A549 (cell line): ENCODE measurements around the gene CASK. TPM values are rescaled to one million over a fixed set of nuclear protein-coding genes. Genes with fewer than 3 reads are reported as not detected.
A peak's percentile ranks its signal among the peaks of the same experiment; 100 is the strongest.

Source experiments
- ATAC-seq, 2 experiments: fragments of 200-7000 bp in 1 of 2; fragments of >200 bp in 1 of 2; cut with Nextera tagmentation in 1 of 2; cut with Tn5 transposase in 1 of 2; 3 replicates each; pipeline versions ENCODE4 v1.8.0 to v1.9.1; 2018 to 2020; ENCODE audit warnings: mild to moderate bottlenecking in 1 of 2, moderate library complexity in 1 of 2
- CTCF ChIA-PET: fragments of 300-600 bp; sonication (Branson Sonifier 250); formaldehyde crosslinking; extraction: SDS; loops from one replicate; lab custom pipeline; 2021; ENCODE audit warnings: antibody characterized with exemption, inconsistent platforms; lab: Yijun Ruan, JAX
- POLR2A ChIA-PET: fragments of 350-600 bp; formaldehyde crosslinking; extraction: SDS; loops from one replicate; lab custom pipeline; 2021; ENCODE audit warnings: antibody characterized with exemption, inconsistent platforms; lab: Yijun Ruan, JAX
- DNase-seq, 2 experiments: peaks; one replicate each; pipeline versions ENCODE4 v3.0.0 to v3.0.0-alpha.2; 2011 to 2016; ENCODE audit warnings: low read depth in 1 of 2, low spot score in 1 of 2
- FAIRE-seq: peaks from 2 replicates; lab custom pipeline; 2011; peaks lifted over from hg19 to GRCh38; lab: Jason Lieb, UNC
- H3K27ac ChIP-seq, 2 experiments: fragments of >200 bp; sonication (Bioruptor Twin); formaldehyde crosslinking; 3 replicates each; pipeline ENCODE4 v1.5.1; 2016 to 2017
- H3K4me1 ChIP-seq: fragments of >200 bp; sonication (Bioruptor Twin); formaldehyde crosslinking; 3 replicates; pipeline ENCODE4 v1.6.1; 2016
- H3K4me2 ChIP-seq: fragments of >200 bp; sonication (Bioruptor Twin); formaldehyde crosslinking; 3 replicates; pipeline ENCODE4 v1.6.1; 2016
- H3K4me3 ChIP-seq: fragments of >200 bp; sonication (Bioruptor Twin); formaldehyde crosslinking; 3 replicates; pipeline ENCODE4 v1.5.1; 2016
- H3K9me3 ChIP-seq: fragments of >200 bp; sonication (Bioruptor Twin); formaldehyde crosslinking; 3 replicates; pipeline ENCODE4 v1.6.1; 2016
- CEBPB ChIP-seq, 2 experiments: fragments of >200 bp in 1 of 2; sonication (Bioruptor Twin) in 1 of 2; formaldehyde crosslinking in 1 of 2; IDR thresholded peaks; 2 replicates each; pipeline ENCODE4 v1.6.1; 2012 to 2016
- E2F6 ChIP-seq: IDR thresholded peaks from 2 replicates; pipeline ENCODE4 v1.6.1; 2012; ENCODE audit warnings: low read depth, borderline replicate concordance
- ELK1 ChIP-seq: fragments of 150-350 bp; IDR thresholded peaks from 2 replicates; pipeline ENCODE4 v1.6.1; 2014; ENCODE audit warnings: low read depth, mild to moderate bottlenecking, low read length
- ESRRA ChIP-seq: fragments of 150-350 bp; IDR thresholded peaks from 2 replicates; pipeline ENCODE4 v1.6.1; 2014; ENCODE audit warnings: mild to moderate bottlenecking, low read length, borderline replicate concordance
- FOSL2 ChIP-seq, 2 experiments: fragments of 450-650 bp in 1 of 2; fragments of >200 bp in 1 of 2; sonication (Bioruptor Twin) in 1 of 2; formaldehyde crosslinking; IDR thresholded peaks; 2 replicates each; pipeline versions ENCODE4 v1.5.0 to v1.6.1; 2016 to 2020; ENCODE audit warnings: mild to moderate bottlenecking in 1 of 2, moderate library complexity in 1 of 2
- GATA3 ChIP-seq: IDR thresholded peaks from 2 replicates; pipeline ENCODE4 v1.6.1; 2012; ENCODE audit warnings: borderline replicate concordance
- HDAC2 ChIP-seq: fragments of 200-600 bp; sonication (generic); IDR thresholded peaks from 2 replicates; pipeline ENCODE4 v1.6.1; 2016
- HEYL ChIP-seq: fragments of 250-450 bp; sonication (Bioruptor Pico); IDR thresholded peaks from 2 replicates; pipeline ENCODE4 v1.8.0; 2021; ENCODE audit warnings: mild to moderate bottlenecking, moderate library complexity
- HMGXB4 ChIP-seq: fragments of 250-450 bp; sonication (Bioruptor Pico); IDR thresholded peaks from 2 replicates; pipeline ENCODE4 v1.5.0; 2021; ENCODE audit warnings: mild to moderate bottlenecking, moderate library complexity, borderline replicate concordance
- HOXA7 ChIP-seq: fragments of 250-450 bp; sonication (Bioruptor Pico); IDR thresholded peaks from 2 replicates; pipeline ENCODE4 v1.5.0; 2020; ENCODE audit warnings: mild to moderate bottlenecking, moderate library complexity
- HOXB5 ChIP-seq: fragments of 250-450 bp; sonication (Bioruptor Pico); IDR thresholded peaks from 2 replicates; pipeline ENCODE4 v1.5.0; 2020; ENCODE audit warnings: mild to moderate bottlenecking, moderate library complexity
- KDM1A ChIP-seq: fragments of 200-600 bp; sonication (generic); IDR thresholded peaks from 2 replicates; pipeline ENCODE4 v1.6.1; 2016; ENCODE audit warnings: low read depth, mild to moderate bottlenecking
- KDM5A ChIP-seq: fragments of 200-600 bp; sonication (generic); IDR thresholded peaks from 2 replicates; pipeline ENCODE4 v1.6.1; 2016; ENCODE audit warnings: antibody characterized with exemption, mild to moderate bottlenecking
- MAFK ChIP-seq: fragments of 450-650 bp; IDR thresholded peaks from 2 replicates; pipeline ENCODE4 v1.6.1; 2014; ENCODE audit not compliant: partially characterized antibody
- MAX ChIP-seq: IDR thresholded peaks from 2 replicates; pipeline ENCODE4 v1.6.1; 2012
- MYC ChIP-seq: IDR thresholded peaks from 2 replicates; pipeline ENCODE4 v1.6.1; 2012; ENCODE audit warnings: mild to moderate bottlenecking, inconsistent platforms, low read length, improper control_type of control experiment, borderline replicate concordance
- RAD21 ChIP-seq, 2 experiments: fragments of >200 bp in 1 of 2; sonication (Bioruptor Twin) in 1 of 2; formaldehyde crosslinking in 1 of 2; IDR thresholded peaks in 1 of 2; conservative IDR thresholded peaks in 1 of 2; 2 replicates in 1 of 2; 3 replicates in 1 of 2; pipeline ENCODE4 v1.6.1; 2012 to 2018; ENCODE audit warnings: inconsistent platforms in 1 of 2
- REST ChIP-seq: fragments of 200-600 bp; sonication (generic); IDR thresholded peaks from 2 replicates; pipeline ENCODE4 v1.6.1; 2016; ENCODE audit warnings: antibody characterized with exemption, mild to moderate bottlenecking, moderate library complexity
- SMC3 ChIP-seq: fragments of >200 bp; sonication (Bioruptor Twin); formaldehyde crosslinking; IDR thresholded peaks from 3 replicates; pipeline ENCODE4 v1.6.1; 2018; ENCODE audit warnings: inconsistent platforms
- TP53 ChIP-seq: fragments of 250-450 bp; sonication (Bioruptor Pico); IDR thresholded peaks from 2 replicates; pipeline ENCODE4 v1.5.0; 2021; ENCODE audit warnings: mild to moderate bottlenecking, moderate library complexity
- ZSCAN20 ChIP-seq: fragments of 250-450 bp; sonication (Bioruptor Pico); IDR thresholded peaks from 2 replicates; pipeline ENCODE4 v1.8.0; 2022; ENCODE audit warnings: mild to moderate bottlenecking, moderate library complexity
- WGBS: methylation state at CpG from one replicate; pipeline ENCODE4 v1.1.6; 2017; ENCODE audit errors: missing lambda C conversion rate; 5-methylcytosine and 5-hydroxymethylcytosine counted together
- polyA plus RNA-seq, 4 experiments: library from polyadenylated mRNA; depleted of rRNA in 3 of 4; stranded (reverse); fragments of >200 nt; fragmentation: RNase III in 1 of 4; extraction: RNeasy Plus Mini Kit Qiagen cat#74134 plus additional on column Dnase treatment in 1 of 4; gene quantifications; 2 replicates in 3 of 4; 3 replicates in 1 of 4; pipeline ENCODE4 v1.2.3, GENCODE V29; 2011 to 2017

The CASK gene
- polyA plus RNA-seq, 2 of the 4 experiments (the other 2 are of a cell fraction), result 23.3 to 57.6 TPM

GRCh38 chrX:41526925-41527324, 396.4 kb downstream of the CASK start:
- peak; percentile 59 for FAIRE-seq
- TF ChIP-seq RAD21 (conservative IDR thresholded peaks at IDR 0.05 in 1 of 2, IDR thresholded peaks at IDR 0.05 in 1 of 2) (0 out of 5 replicates have a peak, but pooled peaks of 1 of the 2 experiments have one; percentile 8), ZSCAN20 (CRISPR knock-in tag) (no peak), SMC3 (peak; percentile 9; the same call in 1 of the 3 replicates), MAX (0 out of 2 replicates have a peak, but pooled peaks have one; percentile 12), FOSL2 (IDR thresholded peaks at IDR 0.05) (no peak), FOSL2 (CRISPR knock-in tag; IDR thresholded peaks at IDR 0.05) (peak; percentile 43; the same call in 1 of the 2 replicates), GATA3 (peak; percentile 19; the same call in 1 of the 2 replicates), HEYL (CRISPR knock-in tag) (no peak), E2F6 (no peak)
- TF ChIP-seq, all 56 proteins: peak for 5
- peak; percentile 62 to 87; a peak in 5 of 6 replicates for ATAC-seq
- ChIA-PET POLR2A (no interaction called here), CTCF (interaction anchor here (1.0 kb wide), 1 partner anchor 14 kb away, joined by 3 read pairs; no protein-coding TSS in a partner anchor)
- Histone ChIP-seq H3K4me3 (no peak overlapping the region), H3K27ac (peak overlapping the region; percentile 68 to 78), H3K4me2 (peak overlapping the region; percentile 60), H3K4me1 (peaks cover 29% of the 10 kb centered on the region), H3K9me3 (no peaks in the 10 kb centered on the region)
- DNase-seq, result peak; percentile 18 to 64
- WGBS, result 17% methylated on average over 5 of the region's 5 CpGs

- WGBS, result 81% methylated on average over 2 of the region's 2 CpGs
- ATAC-seq (no peak), FAIRE-seq (no peak), DNase-seq (no peak)
- POLR2A ChIA-PET, result no interaction called here
- H3K27ac ChIP-seq, result peak overlapping the region; percentile 68 to 78
- H3K4me2 ChIP-seq, result peak overlapping the region; percentile 60
- no peak for TF ChIP-seq MAFK
- TF ChIP-seq MYC, result no peak
- no peak for TF ChIP-seq GATA3
- TF ChIP-seq RAD21 (conservative IDR thresholded peaks at IDR 0.05 in 1 of 2, IDR thresholded peaks at IDR 0.05 in 1 of 2), result no peak
- no peak for TF ChIP-seq CEBPB (IDR thresholded peaks at IDR 0.05)
- TF ChIP-seq ELK1, result no peak
- TF ChIP-seq KDM5A, result no peak
- no peak for TF ChIP-seq ESRRA
- no peak for TF ChIP-seq HOXB5 (CRISPR knock-in tag)
- no peak for TF ChIP-seq HEYL (CRISPR knock-in tag)
- no peak for TF ChIP-seq HOXA7 (CRISPR knock-in tag)
- no peak for TF ChIP-seq TP53 (CRISPR knock-in tag)
- no peak for TF ChIP-seq KDM1A
- no peak for TF ChIP-seq HDAC2
- TF ChIP-seq REST, result no peak
- no peak for TF ChIP-seq SMC3
- no peak for TF ChIP-seq HMGXB4 (CRISPR knock-in tag)
- TF ChIP-seq E2F6, result no peak
- no peak for TF ChIP-seq MAX
- peaks cover 29% of the 10 kb centered on the region for H3K4me1 ChIP-seq
- H3K4me3 ChIP-seq, result no peak overlapping the region
- CTCF ChIA-PET, result interaction anchor here (1.0 kb wide), 1 partner anchor 13 kb away, joined by 3 read pairs; no protein-coding TSS in a partner anchor
- H3K9me3 ChIP-seq, result no peaks in the 10 kb centered on the region
Observed at GRCh38 chrX:41526271-41526670, 397.1 kb downstream of the CASK start.
